Measurements from ENCODE around the gene CFAP70. TPM values are rescaled to one million over a fixed set of nuclear protein-coding genes. Genes with fewer than 3 reads are reported as not detected.

Gene CFAP70
- total RNA-seq, 6 donors from 2014 or later = 1.2 to 54.1 (median 8.6) TPM

GRCh38 chr10:73287441-73287840, 71.2 kb downstream of the CFAP70 start:
- H3K9me3 ChIP-seq = no peaks in the 10 kb centered on the region
- ATAC-seq (ENCODE audit: low FRiP score in 2 of 2) = no peak
- no peaks in the 10 kb centered on the region for H3K36me3 ChIP-seq
- 84 to 97% methylated on average over 1 of the region's 1 CpG for WGBS, 2 donors
- no peak for DNase-seq
- H3K4me1 ChIP-seq = no peaks in the 10 kb centered on the region
- H3K27ac ChIP-seq = no peak overlapping the region
- H3K27me3 ChIP-seq = no peaks in the 10 kb centered on the region
- no peak for TF ChIP-seq POLR2AphosphoS5 (IDR thresholded peaks at IDR 0.05)
- TF ChIP-seq EP300 (IDR thresholded peaks at IDR 0.05) = no peak
- TF ChIP-seq POLR2A (IDR thresholded peaks at IDR 0.05) = no peak
- TF ChIP-seq, protein P1, sequence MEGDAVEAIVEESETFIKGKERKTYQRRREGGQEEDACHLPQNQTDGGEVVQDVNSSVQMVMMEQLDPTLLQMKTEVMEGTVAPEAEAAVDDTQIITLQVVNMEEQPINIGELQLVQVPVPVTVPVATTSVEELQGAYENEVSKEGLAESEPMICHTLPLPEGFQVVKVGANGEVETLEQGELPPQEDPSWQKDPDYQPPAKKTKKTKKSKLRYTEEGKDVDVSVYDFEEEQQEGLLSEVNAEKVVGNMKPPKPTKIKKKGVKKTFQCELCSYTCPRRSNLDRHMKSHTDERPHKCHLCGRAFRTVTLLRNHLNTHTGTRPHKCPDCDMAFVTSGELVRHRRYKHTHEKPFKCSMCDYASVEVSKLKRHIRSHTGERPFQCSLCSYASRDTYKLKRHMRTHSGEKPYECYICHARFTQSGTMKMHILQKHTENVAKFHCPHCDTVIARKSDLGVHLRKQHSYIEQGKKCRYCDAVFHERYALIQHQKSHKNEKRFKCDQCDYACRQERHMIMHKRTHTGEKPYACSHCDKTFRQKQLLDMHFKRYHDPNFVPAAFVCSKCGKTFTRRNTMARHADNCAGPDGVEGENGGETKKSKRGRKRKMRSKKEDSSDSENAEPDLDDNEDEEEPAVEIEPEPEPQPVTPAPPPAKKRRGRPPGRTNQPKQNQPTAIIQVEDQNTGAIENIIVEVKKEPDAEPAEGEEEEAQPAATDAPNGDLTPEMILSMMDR (IDR thresholded peaks at IDR 0.05) = no peak
- no peak overlapping the region for H3K4me3 ChIP-seq

DNA sequence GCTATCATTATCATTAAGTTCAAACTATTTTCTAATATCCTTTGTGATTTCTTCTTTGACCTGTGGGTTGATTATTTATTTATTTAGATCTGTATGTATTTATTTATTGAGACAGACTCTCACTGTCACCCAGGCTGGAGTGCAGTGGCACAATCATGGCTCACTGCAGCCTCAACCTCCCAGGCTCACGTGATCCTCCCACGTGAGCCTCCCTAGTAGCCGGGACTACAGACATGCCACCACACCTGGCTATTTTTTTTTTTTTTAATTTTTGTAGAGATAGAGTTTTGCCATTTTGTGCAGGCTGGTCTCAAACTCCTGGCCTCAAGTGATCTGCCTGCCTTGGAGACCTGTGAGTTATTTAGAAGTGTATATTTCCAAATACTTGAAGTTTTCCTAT, 77.6 kb downstream of the CFAP70 start:
- no peak for ATAC-seq (ENCODE audit: low FRiP score in 2 of 2)
- Histone ChIP-seq H3K27me3 (no peaks in the 10 kb centered on the region), H3K36me3 (no peaks in the 10 kb centered on the region), H3K4me1 (no peaks in the 10 kb centered on the region), H3K4me3 (no peak overlapping the region), H3K9me3 (no peaks in the 10 kb centered on the region), H3K27ac (no peak overlapping the region)
- no peak for DNase-seq
- 90 to 97% methylated on average over 3 of the region's 3 CpGs for WGBS, 2 donors
- TF ChIP-seq, protein P1 (IDR thresholded peaks at IDR 0.05) = no peak
- TF ChIP-seq POLR2A (IDR thresholded peaks at IDR 0.05) = no peak
- no peak for TF ChIP-seq EP300 (IDR thresholded peaks at IDR 0.05)
- no peak for TF ChIP-seq POLR2AphosphoS5 (IDR thresholded peaks at IDR 0.05)

DNA sequence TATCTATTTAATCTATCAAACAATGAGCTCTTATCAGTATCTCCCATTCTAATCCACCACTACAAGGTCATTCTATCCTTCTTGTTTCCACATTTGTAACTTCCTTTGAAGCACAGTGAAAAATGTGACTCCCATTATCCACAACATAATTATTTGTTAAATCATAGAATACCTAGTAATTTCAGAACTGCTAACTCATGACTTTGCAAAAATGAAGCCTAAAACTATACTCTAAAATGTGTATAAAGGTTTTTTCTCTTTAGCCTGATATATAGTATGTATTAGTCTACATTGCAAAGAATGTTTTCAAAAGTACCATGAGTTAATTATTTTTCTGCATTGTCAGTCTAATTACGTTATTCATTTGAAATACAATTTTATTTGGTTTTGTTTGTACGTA, 94.2 kb downstream of the CFAP70 start:
- H3K9me3 ChIP-seq = no peaks in the 10 kb centered on the region
- no peak overlapping the region for H3K4me3 ChIP-seq
- WGBS, 2 donors = 88 to 94% methylated on average over 2 of the region's 2 CpGs
- no peak for DNase-seq
- ATAC-seq (ENCODE audit: low FRiP score in 2 of 2) = no peak
- no peak overlapping the region for H3K27ac ChIP-seq
- H3K27me3 ChIP-seq = no peaks in the 10 kb centered on the region
- no peak for TF ChIP-seq POLR2AphosphoS5 (IDR thresholded peaks at IDR 0.05)
- no peak for TF ChIP-seq EP300 (IDR thresholded peaks at IDR 0.05)
- no peak for TF ChIP-seq POLR2A (IDR thresholded peaks at IDR 0.05)
- TF ChIP-seq, protein P1 (IDR thresholded peaks at IDR 0.05) = no peak
- H3K4me1 ChIP-seq = no peaks in the 10 kb centered on the region
- no peaks in the 10 kb centered on the region for H3K36me3 ChIP-seq

DNA sequence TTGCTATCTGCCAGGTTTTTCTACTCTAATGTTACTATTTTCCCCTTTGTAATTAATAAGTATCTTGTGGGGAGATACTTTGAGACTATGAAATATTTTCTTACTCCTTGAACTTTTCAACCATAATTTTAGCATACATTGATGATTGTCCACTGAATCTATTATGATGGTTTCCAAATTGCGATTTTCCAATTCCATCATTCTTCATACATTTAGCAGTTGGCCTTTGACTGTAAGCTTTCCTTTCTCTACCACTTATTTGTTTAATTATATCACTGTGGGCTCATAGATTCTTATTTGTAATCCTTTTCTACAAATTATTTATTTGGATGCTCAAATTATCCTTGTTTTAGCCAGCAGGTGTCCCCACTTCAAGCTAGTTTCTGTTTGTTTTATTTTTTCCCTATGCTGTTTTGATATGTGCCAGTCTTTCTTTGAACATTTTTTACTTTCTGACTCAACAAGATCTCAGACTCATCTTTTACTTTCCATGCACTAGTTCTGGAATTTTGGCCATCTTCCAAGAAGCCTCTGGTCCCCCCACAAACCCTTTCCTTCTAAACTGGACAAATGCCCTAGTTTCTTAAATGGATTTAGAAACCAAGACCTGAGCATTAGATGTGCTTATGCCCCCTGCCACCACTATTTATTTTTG, 94.8 kb downstream of the CFAP70 start:
- TF ChIP-seq EP300 (IDR thresholded peaks at IDR 0.05) = no peak
- no peak for TF ChIP-seq POLR2A (IDR thresholded peaks at IDR 0.05)
- TF ChIP-seq, protein P1 (IDR thresholded peaks at IDR 0.05) = peak in 4 of 6 experiments; percentile 14 to 31 (median 22)
- Histone ChIP-seq H3K27ac (no peak overlapping the region), H3K36me3 (no peaks in the 10 kb centered on the region), H3K4me3 (no peak overlapping the region), H3K27me3 (no peaks in the 10 kb centered on the region), H3K9me3 (peaks cover 0 to 3% (median 0%) of the 10 kb centered on the region in 4 donors), H3K4me1 (no peaks in the 10 kb centered on the region)
- no peak for DNase-seq
- ATAC-seq (ENCODE audit: low FRiP score in 2 of 2) = no peak
- WGBS, 2 donors = 50 to 68% methylated on average over 1 of the region's 1 CpG
